Right lobe of liver (tissue), 4 donors: ENCODE measurements around the gene CATSPER1.

Experiments used
- CTCF ChIP-seq, 4 donors: fragments of 200-600 bp in 3 of 4; fragments of 450-650 bp in 1 of 4; IDR thresholded peaks; one replicate each; pipeline versions ENCODE4 v1.5.1 to v1.8.0; 2016 to 2022; ENCODE audit warnings: antibody characterized with exemption in 4 of 4, mild to moderate bottlenecking in 2 of 4
- POLR2A ChIP-seq: fragments of 450-650 bp; IDR thresholded peaks from one replicate; pipeline ENCODE4 v1.6.1; 2017; ENCODE audit warnings: antibody characterized with exemption, mild to moderate bottlenecking
- donor health status: DM: no; HTN: no; CAD: no.
- donor health status: DM: no; HTN: no; CAD: no.
- donor health status: DM: no; HTN: yes; CAD: no.

- TF ChIP-seq CTCF (IDR thresholded peaks at IDR 0.05), result no peak
- TF ChIP-seq POLR2A, result no peak
These were observed 21.5 kb upstream of the CATSPER1 start for GRCh38 chr11:66047541-66048365.
